Measurements from ENCODE around the gene CHKA. TPM values are rescaled to one million over a fixed set of nuclear protein-coding genes. Genes with fewer than 3 reads are reported as not detected.

Gene CHKA
- total and polyA plus RNA-seq, 2 donors (not counting 3 experiments of a cell fraction or from before 2014, with no cell fraction given), result 21.4 to 25.1 TPM

- no peaks in the 10 kb centered on the region for H3K9me1 ChIP-seq (replicated peaks; ENCODE audit: control insufficient read depth, extremely low read depth, insufficient read depth, low read length)
- H3K4me2 ChIP-seq (ENCODE audit: insufficient read depth, low read length), result no peak overlapping the region
- no peaks in the 10 kb centered on the region for H3K4me1 ChIP-seq (ENCODE audit: control insufficient read depth, extremely low read depth, insufficient read depth, low read length)
- FAIRE-seq (no peak), DNase-seq (ENCODE audit: low read depth, low spot score) (no peak)
- TF ChIP-seq JUN (IDR thresholded peaks at IDR 0.05; ENCODE audit: borderline replicate concordance, insufficient read depth, insufficient read length, low read depth), result no peak
- TF ChIP-seq, protein P1, sequence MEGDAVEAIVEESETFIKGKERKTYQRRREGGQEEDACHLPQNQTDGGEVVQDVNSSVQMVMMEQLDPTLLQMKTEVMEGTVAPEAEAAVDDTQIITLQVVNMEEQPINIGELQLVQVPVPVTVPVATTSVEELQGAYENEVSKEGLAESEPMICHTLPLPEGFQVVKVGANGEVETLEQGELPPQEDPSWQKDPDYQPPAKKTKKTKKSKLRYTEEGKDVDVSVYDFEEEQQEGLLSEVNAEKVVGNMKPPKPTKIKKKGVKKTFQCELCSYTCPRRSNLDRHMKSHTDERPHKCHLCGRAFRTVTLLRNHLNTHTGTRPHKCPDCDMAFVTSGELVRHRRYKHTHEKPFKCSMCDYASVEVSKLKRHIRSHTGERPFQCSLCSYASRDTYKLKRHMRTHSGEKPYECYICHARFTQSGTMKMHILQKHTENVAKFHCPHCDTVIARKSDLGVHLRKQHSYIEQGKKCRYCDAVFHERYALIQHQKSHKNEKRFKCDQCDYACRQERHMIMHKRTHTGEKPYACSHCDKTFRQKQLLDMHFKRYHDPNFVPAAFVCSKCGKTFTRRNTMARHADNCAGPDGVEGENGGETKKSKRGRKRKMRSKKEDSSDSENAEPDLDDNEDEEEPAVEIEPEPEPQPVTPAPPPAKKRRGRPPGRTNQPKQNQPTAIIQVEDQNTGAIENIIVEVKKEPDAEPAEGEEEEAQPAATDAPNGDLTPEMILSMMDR (IDR thresholded peaks at IDR 0.05; ENCODE audit: extremely low read depth in 1 of 2, insufficient read depth in 1 of 2, low read depth in 1 of 2, low read length in 2 of 2), result no peak
- no peak for TF ChIP-seq FOS (IDR thresholded peaks at IDR 0.05; ENCODE audit: borderline replicate concordance, insufficient read depth, low read length)
- TF ChIP-seq POLR2A (IDR thresholded peaks at IDR 0.05; ENCODE audit: low read depth, low read length), result no peak
- TF ChIP-seq MYC (IDR thresholded peaks at IDR 0.05; ENCODE audit: low read depth, low read length), result no peak
- no peak for TF ChIP-seq GATA2 (IDR thresholded peaks at IDR 0.05; ENCODE audit: insufficient read depth, insufficient read length, low read depth, low read length)
- no peak for TF ChIP-seq MAX (IDR thresholded peaks at IDR 0.05; ENCODE audit: insufficient read depth, insufficient read length)
- TF ChIP-seq EZH2 (IDR thresholded peaks at IDR 0.05; ENCODE audit: borderline replicate concordance, low read depth, low read length, severe bottlenecking), result no peak
- TF ChIP-seq POLR2AphosphoS5 (IDR thresholded peaks at IDR 0.05; ENCODE audit: insufficient read depth, low read depth, low read length), result no peak
- no peaks in the 10 kb centered on the region for H3K36me3 ChIP-seq (ENCODE audit: control insufficient read depth in 2 of 2, extremely low read depth in 1 of 2, insufficient read depth in 2 of 2, low read length in 2 of 2)
- H3K79me2 ChIP-seq (ENCODE audit: control insufficient read depth, insufficient read depth, low read length), result no peaks in the 10 kb centered on the region
- no peaks in the 10 kb centered on the region for H3K9me3 ChIP-seq (replicated peaks; ENCODE audit: control insufficient read depth, insufficient read depth, low read length)
- no TSS peak for BruUV-seq (replicated peaks)
- CTCF ChIA-PET, result no interaction called here
- POLR2A ChIA-PET, result no interaction called here
- no peak overlapping the region for H3K4me3 ChIP-seq (replicated peaks in 1 of 3; ENCODE audit: insufficient read depth in 1 of 3, low read depth in 1 of 3, low read length in 3 of 3)
- H3K27me3 ChIP-seq (ENCODE audit: control insufficient read depth in 2 of 2, insufficient read depth in 2 of 2, low read length in 2 of 2), result no peaks in the 10 kb centered on the region
- H4K20me1 ChIP-seq (replicated peaks; ENCODE audit: control insufficient read depth, extremely low read depth, insufficient read depth, low read length), result no peaks in the 10 kb centered on the region
- no peak overlapping the region for H3K9ac ChIP-seq (replicated peaks; ENCODE audit: extremely low read depth, insufficient read depth, low read length)
- H2AFZ ChIP-seq (ENCODE audit: low read depth, low read length), result no peak overlapping the region
- dilution Hi-C loops (cut with MboI; ENCODE audit: extremely low pct_ligation_motif_present, low sequenced_read_pairs) (no loop called here), intact Hi-C loops (cut with micrococcal nuclease) (no loop called here)
- no peak overlapping the region for H3K27ac ChIP-seq (ENCODE audit: insufficient read depth, low read depth, low read length)
Observed at GRCh38 chr11:68133761-68134160, 12.6 kb upstream of the CHKA start.

Measured in endothelial cell of umbilical vein (primary cell).